DND-41 (cell line): ENCODE data around the gene URM1.

ENCODE experiments used
- CTCF ChIP-seq: IDR thresholded peaks from 2 replicates; pipeline ENCODE4 v1.5.1; 2012; ENCODE audit warnings: borderline replicate concordance, low read length, moderate library complexity, mild to moderate bottlenecking; ENCODE audit not compliant: poor library complexity, severe bottlenecking; ENCODE audit errors: extremely low read depth
- EZH2 ChIP-seq: IDR thresholded peaks from 3 replicates; pipeline ENCODE4 v1.6.1; 2012; ENCODE audit warnings: borderline replicate concordance, low read depth, mild to moderate bottlenecking, moderate library complexity, low read length, inconsistent platforms; ENCODE audit not compliant: severe bottlenecking

GRCh38 chr9:128393970-128394369 is 22.8 kb downstream of the URM1 start:
- no peak for TF ChIP-seq EZH2
- TF ChIP-seq CTCF, result no peak
